Measurements from ENCODE around the gene FOXO3.

The FOXO3 gene

GRCh38 chr6:108626777-108627176 lies 66.1 kb downstream of the FOXO3 start:
- DNase-seq (ENCODE audit: low read depth), result no peak
- no peak for TF ChIP-seq CTCF (IDR thresholded peaks at IDR 0.05; ENCODE audit: control insufficient read depth, extremely low read depth, insufficient read depth)

GRCh38 chr6:108627692-108628550 lies 67.2 kb downstream of the FOXO3 start:
- no peak for TF ChIP-seq CTCF (IDR thresholded peaks at IDR 0.05; ENCODE audit: control insufficient read depth, extremely low read depth, insufficient read depth)
- no peak overlapping the region for H3K4me3 ChIP-seq (ENCODE audit: low read depth, low read length)
- DNase-seq (ENCODE audit: low read depth), result no peak

More at GRCh38 chr6:108626777-108627176, 66.1 kb downstream of the FOXO3 start:
- H3K4me3 ChIP-seq (ENCODE audit: low read depth, low read length), result no peak overlapping the region

- no peak overlapping the region for H3K4me3 ChIP-seq (ENCODE audit: low read depth, low read length)
- TF ChIP-seq CTCF (IDR thresholded peaks at IDR 0.05; ENCODE audit: control insufficient read depth, extremely low read depth, insufficient read depth), result no peak
- DNase-seq (ENCODE audit: low read depth), result no peak
Measured at GRCh38 chr6:108630050-108630714, 69.5 kb downstream of the FOXO3 start.

- no peak for TF ChIP-seq CTCF (IDR thresholded peaks at IDR 0.05; ENCODE audit: control insufficient read depth, extremely low read depth, insufficient read depth)
- no peak for DNase-seq (ENCODE audit: low read depth)
- H3K4me3 ChIP-seq (ENCODE audit: low read depth, low read length), result no peak overlapping the region
Measured at GRCh38 chr6:108632441-108632840, 71.7 kb downstream of the FOXO3 start.

- TF ChIP-seq CTCF (IDR thresholded peaks at IDR 0.05; ENCODE audit: control insufficient read depth, extremely low read depth, insufficient read depth), result no peak
- H3K4me3 ChIP-seq (ENCODE audit: low read depth, low read length), result no peak overlapping the region
- no peak for DNase-seq (ENCODE audit: low read depth)
Measured at GRCh38 chr6:108633436-108633835, 72.7 kb downstream of the FOXO3 start.

- no peak for DNase-seq (ENCODE audit: low read depth)
- H3K4me3 ChIP-seq (ENCODE audit: low read depth, low read length), result no peak overlapping the region
- no peak for TF ChIP-seq CTCF (IDR thresholded peaks at IDR 0.05; ENCODE audit: control insufficient read depth, extremely low read depth, insufficient read depth)
Measured at GRCh38 chr6:108635505-108636226, 74.9 kb downstream of the FOXO3 start.

Measured in LNCaP clone FGC (cell line).